Brain pericyte (primary cell): Measurements from ENCODE around the gene AP3B1.

Source experiments
- DNase-seq: peaks from one replicate; pipeline ENCODE4 v3.0.0-alpha.2; 2012; ENCODE audit warnings: low read depth, low spot score

Gene AP3B1

GRCh38 chr5:78005021-78005785 lies 289.3 kb downstream of the AP3B1 start:
- DNase-seq, result no peak

GRCh38 chr5:78004559-78004958 lies 289.9 kb downstream of the AP3B1 start:
- no peak for DNase-seq

GRCh38 chr5:78003919-78004318 lies 290.6 kb downstream of the AP3B1 start:
- no peak for DNase-seq

- no peak for DNase-seq
These were observed 291.0 kb downstream of the AP3B1 start for GRCh38 chr5:78003450-78003849.

GRCh38 chr5:78002690-78003089 lies 291.8 kb downstream of the AP3B1 start:
- no peak for DNase-seq

- no peak for DNase-seq
These were observed 293.3 kb downstream of the AP3B1 start for GRCh38 chr5:78001197-78001596.

- no peak for DNase-seq
These were observed 294.3 kb downstream of the AP3B1 start for GRCh38 chr5:78000191-78000590.

GRCh38 chr5:77999399-77999798 lies 295.1 kb downstream of the AP3B1 start:
- DNase-seq, result no peak

GRCh38 chr5:77996943-77997342 lies 297.6 kb downstream of the AP3B1 start:
- no peak for DNase-seq

GRCh38 chr5:77995793-77996409 lies 298.6 kb downstream of the AP3B1 start:
- DNase-seq, result no peak

- no peak for DNase-seq
These were observed 299.6 kb downstream of the AP3B1 start for GRCh38 chr5:77994943-77995342.

- DNase-seq, result no peak
These were observed 300.6 kb downstream of the AP3B1 start for GRCh38 chr5:77993855-77994318.

- no peak for DNase-seq
These were observed 301.2 kb downstream of the AP3B1 start for GRCh38 chr5:77993141-77993854.

- no peak for DNase-seq
These were observed 303.4 kb downstream of the AP3B1 start for GRCh38 chr5:77991084-77991483.

GRCh38 chr5:77990020-77990419 lies 304.5 kb downstream of the AP3B1 start:
- DNase-seq, result no peak

GRCh38 chr5:77987988-77988387 lies 306.5 kb downstream of the AP3B1 start:
- no peak for DNase-seq

GRCh38 chr5:77987331-77987730 lies 307.2 kb downstream of the AP3B1 start:
- DNase-seq, result no peak

GRCh38 chr5:77986261-77986660 lies 308.2 kb downstream of the AP3B1 start:
- no peak for DNase-seq

GRCh38 chr5:77985247-77985646 lies 309.3 kb downstream of the AP3B1 start:
- no peak for DNase-seq

- DNase-seq, result no peak
These were observed 309.9 kb downstream of the AP3B1 start for GRCh38 chr5:77984587-77984986.

GRCh38 chr5:77983482-77984199 lies 310.9 kb downstream of the AP3B1 start:
- DNase-seq, result no peak

- DNase-seq, result no peak
These were observed 312.7 kb downstream of the AP3B1 start for GRCh38 chr5:77981820-77982219.
